Thyroid gland (tissue), 4 donors: ENCODE results near the gene KCNG4. TPM values are rescaled to one million over a fixed set of nuclear protein-coding genes. Genes with fewer than 3 reads are reported as not detected.

Source experiments
- DNase-seq, 2 donors: peaks; one replicate each; pipeline ENCODE4 v3.0.0-alpha.2; 2019
- H3K27ac ChIP-seq, 3 donors: fragments of 200-600 bp; sonication (generic); 1 replicate in 2 of 3; 2 replicates in 1 of 3; pipeline ENCODE4 v1.5.1; 2016 to 2019; ENCODE audit warnings: mild to moderate bottlenecking in 1 of 3, moderate library complexity in 1 of 3
- H3K27me3 ChIP-seq: fragments of 200-600 bp; sonication (generic); one replicate; pipeline ENCODE4 v1.5.1; 2019
- H3K36me3 ChIP-seq, 2 donors: fragments of 200-600 bp; sonication (generic); one replicate each; pipeline ENCODE4 v1.5.1; 2016 to 2019
- H3K4me1 ChIP-seq, 2 donors: fragments of 200-600 bp; sonication (generic); one replicate each; pipeline ENCODE4 v1.5.1; 2017 to 2019
- H3K4me3 ChIP-seq, 3 donors: fragments of 200-600 bp; sonication (generic); replicated peaks in 1 of 3; 1 replicate in 2 of 3; 2 replicates in 1 of 3; pipeline ENCODE4 v1.5.1; 2016; ENCODE audit warnings: mild to moderate bottlenecking in 1 of 3
- H3K9me3 ChIP-seq: fragments of 200-600 bp; sonication (generic); one replicate; pipeline ENCODE4 v1.5.1; 2017
- CTCF ChIP-seq, 6 experiments: fragments of 200-600 bp in 3 of 6; fragments of 450-650 bp in 3 of 6; sonication (generic) in 3 of 6; IDR thresholded peaks; one replicate each; pipeline ENCODE4 v1.5.1; 2016 to 2019; ENCODE audit warnings: antibody characterized with exemption in 6 of 6, mild to moderate bottlenecking in 2 of 6, inconsistent platforms in 1 of 6, moderate library complexity in 1 of 6
- POLR2A ChIP-seq, 2 donors: fragments of 450-650 bp; IDR thresholded peaks; one replicate each; pipeline ENCODE4 v1.6.1; 2017; ENCODE audit warnings: antibody characterized with exemption in 2 of 2, mild to moderate bottlenecking in 2 of 2, moderate library complexity in 1 of 2
- WGBS, 2 donors: methylation state at CpG; one replicate each; pipeline ENCODE4 v1.1.5; 2017; 5-methylcytosine and 5-hydroxymethylcytosine counted together
- intact Hi-C: fragments of 100-400 bp; cut with DNase I; formaldehyde crosslinking; loops from one replicate; pipeline ENCODE4 v1.15.1; 2023
- total RNA-seq, 4 donors: library from RNA; depleted of rRNA; stranded (reverse); fragments of >200 nt; gene quantifications; one replicate each; pipeline ENCODE4 v1.2.3, GENCODE V29; 2016

Gene KCNG4
- total RNA-seq, 4 donors from 2014 or later = not detected

GRCh38 chr16:84198401-84198800 is 41.4 kb downstream of the KCNG4 start:
- Histone ChIP-seq H3K4me3 (no peak overlapping the region), H3K36me3 (no peaks in the 10 kb centered on the region), H3K9me3 (no peaks in the 10 kb centered on the region), H3K27me3 (no peaks in the 10 kb centered on the region), H3K4me1 (no peaks in the 10 kb centered on the region), H3K27ac (no peak overlapping the region)
- DNase-seq = no peak
- TF ChIP-seq CTCF (IDR thresholded peaks at IDR 0.05) = no peak
- no peak for TF ChIP-seq POLR2A (IDR thresholded peaks at IDR 0.05)
- WGBS, 2 donors = 82 to 83% methylated on average over 9 to 10 of the region's 10 CpGs
- intact Hi-C loops = loop anchor here (10.0 kb wide), 1 partner anchor 286 kb away; no protein-coding TSS in a partner anchor

DNA sequence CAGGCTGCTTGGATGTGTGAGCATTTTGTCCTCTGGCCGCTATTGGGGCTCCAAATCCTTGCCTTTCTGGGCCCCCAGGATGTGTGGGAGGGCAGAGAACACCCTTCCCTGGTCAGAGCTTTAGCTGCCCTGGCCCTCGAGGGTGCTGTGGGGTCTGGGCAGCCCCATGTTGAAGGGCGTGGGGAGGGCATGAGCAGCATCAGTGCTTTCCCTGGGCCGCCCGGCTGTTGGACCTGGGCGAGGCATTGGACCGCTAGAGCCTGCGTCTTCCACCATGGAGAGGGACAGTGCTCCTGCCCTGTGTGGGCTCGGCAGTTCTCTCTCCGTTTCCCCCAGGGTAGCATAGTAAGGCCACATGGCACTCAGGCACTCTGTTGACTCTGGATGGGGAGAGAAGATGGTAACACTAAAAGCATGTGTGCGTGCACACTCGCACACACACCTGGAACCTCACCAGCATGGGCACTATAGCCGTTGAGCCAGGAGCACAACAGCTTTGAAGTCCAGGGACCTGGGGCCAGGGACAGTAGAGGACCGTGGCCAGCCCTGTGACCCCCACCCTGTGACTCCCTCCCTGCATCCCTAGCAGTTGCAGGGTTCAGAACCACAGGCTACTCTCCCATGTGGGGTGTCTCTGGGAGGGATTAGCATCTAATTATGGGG is 42.2 kb downstream of the KCNG4 start:
- DNase-seq = no peak
- Histone ChIP-seq H3K27me3 (no peaks in the 10 kb centered on the region), H3K36me3 (no peaks in the 10 kb centered on the region), H3K4me1 (no peaks in the 10 kb centered on the region), H3K9me3 (no peaks in the 10 kb centered on the region), H3K4me3 (no peak overlapping the region), H3K27ac (no peak overlapping the region)
- intact Hi-C loops = loop anchor here (10.0 kb wide), 1 partner anchor 287 kb away; no protein-coding TSS in a partner anchor
- 85 to 94% methylated on average over 4 to 10 of the region's 14 CpGs for WGBS, 2 donors
- no peak for TF ChIP-seq CTCF (IDR thresholded peaks at IDR 0.05)
- no peak for TF ChIP-seq POLR2A (IDR thresholded peaks at IDR 0.05)

DNA sequence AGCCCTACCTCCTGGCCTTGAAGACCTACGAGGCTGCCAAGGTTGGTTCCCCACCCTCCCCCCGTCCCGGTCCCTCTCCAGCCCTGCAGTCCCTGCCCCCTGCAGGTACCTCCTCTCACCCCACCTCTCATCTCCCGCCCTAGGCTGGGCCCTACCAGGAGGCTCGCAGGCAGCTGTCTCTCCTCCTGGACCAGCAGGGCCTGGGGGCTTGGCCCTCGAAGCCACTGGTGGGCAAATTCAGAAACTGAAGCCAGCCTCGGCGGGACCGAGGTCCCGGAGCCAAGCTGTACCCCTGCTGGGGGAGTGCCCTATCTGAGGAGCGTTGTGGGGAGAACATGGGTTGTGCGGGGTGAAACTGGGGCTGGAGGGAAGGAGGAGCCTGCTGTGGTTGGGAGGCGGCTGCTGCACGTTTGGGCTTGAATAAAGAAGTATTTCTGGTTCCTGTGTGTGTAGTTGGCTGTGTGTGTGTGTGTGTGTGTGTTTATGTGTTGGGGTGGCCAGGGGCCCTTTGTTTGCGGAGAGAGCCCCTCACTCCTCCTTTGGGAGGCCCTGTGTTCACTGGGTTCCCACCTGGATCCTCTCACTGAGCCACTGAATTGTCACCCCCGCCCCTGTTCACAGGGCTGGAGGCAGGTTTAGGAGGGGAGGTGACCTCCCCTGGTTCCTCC is 43.0 kb downstream of the KCNG4 start:
- intact Hi-C loops = loop anchor here (10.0 kb wide), 1 partner anchor 288 kb away; no protein-coding TSS in a partner anchor
- Histone ChIP-seq H3K36me3 (no peaks in the 10 kb centered on the region), H3K4me1 (no peaks in the 10 kb centered on the region), H3K9me3 (no peaks in the 10 kb centered on the region), H3K4me3 (no peak overlapping the region), H3K27me3 (no peaks in the 10 kb centered on the region), H3K27ac (no peak overlapping the region)
- no peak for DNase-seq
- TF ChIP-seq POLR2A (IDR thresholded peaks at IDR 0.05) (no peak), CTCF (IDR thresholded peaks at IDR 0.05) (no peak)
- 48 to 63% methylated on average over 13 to 16 of the region's 16 CpGs for WGBS, 2 donors

GRCh38 chr16:84196101-84196500 is 43.7 kb downstream of the KCNG4 start:
- no peak overlapping the region for H3K4me3 ChIP-seq
- 91 to 95% methylated on average over 13 to 14 of the region's 16 CpGs for WGBS, 2 donors
- H3K27me3 ChIP-seq = no peaks in the 10 kb centered on the region
- TF ChIP-seq CTCF (IDR thresholded peaks at IDR 0.05) = no peak
- TF ChIP-seq POLR2A (IDR thresholded peaks at IDR 0.05) = no peak
- no peak overlapping the region for H3K27ac ChIP-seq
- no peak for DNase-seq
- intact Hi-C loops = loop anchor here (10.0 kb wide), 1 partner anchor 289 kb away; no protein-coding TSS in a partner anchor
- no peaks in the 10 kb centered on the region for H3K4me1 ChIP-seq
- H3K9me3 ChIP-seq = no peaks in the 10 kb centered on the region
- H3K36me3 ChIP-seq = no peaks in the 10 kb centered on the region
